Measurements from ENCODE around the gene KPNA4.

KPNA4 gene

GRCh38 chr3:160598865-160599264 is 33.5 kb upstream of the KPNA4 start:
- no peak for TF ChIP-seq TAF1 (IDR thresholded peaks at IDR 0.05; ENCODE audit: borderline replicate concordance, insufficient read depth, low read length)
- no peak for TF ChIP-seq REST (IDR thresholded peaks at IDR 0.05; ENCODE audit: insufficient read depth in 1 of 2, low read depth in 2 of 2, low read length in 2 of 2)
- no peak for TF ChIP-seq POLR2AphosphoS5 (IDR thresholded peaks at IDR 0.05; ENCODE audit: low read depth, low read length)
- TF ChIP-seq FOXP2 (optimal IDR thresholded peaks at IDR 0.05; ENCODE audit: borderline replicate concordance, extremely low read depth, extremely low read length, insufficient read depth): no peak
- no peak for TF ChIP-seq SIN3A (IDR thresholded peaks at IDR 0.05; ENCODE audit: borderline replicate concordance, insufficient read depth, low read length)

- TF ChIP-seq SIN3A (IDR thresholded peaks at IDR 0.05; ENCODE audit: borderline replicate concordance, insufficient read depth, low read length) (no peak), FOXP2 (optimal IDR thresholded peaks at IDR 0.05; ENCODE audit: borderline replicate concordance, extremely low read depth, extremely low read length, insufficient read depth) (no peak), REST (IDR thresholded peaks at IDR 0.05; ENCODE audit: insufficient read depth in 1 of 2, low read depth in 2 of 2, low read length in 2 of 2) (no peak), POLR2AphosphoS5 (IDR thresholded peaks at IDR 0.05; ENCODE audit: low read depth, low read length) (no peak), TAF1 (IDR thresholded peaks at IDR 0.05; ENCODE audit: borderline replicate concordance, insufficient read depth, low read length) (no peak)
Measured at GRCh38 chr3:160588023-160588422, 22.7 kb upstream of the KPNA4 start.

GRCh38 chr3:160587105-160587504 is 21.7 kb upstream of the KPNA4 start:
- TF ChIP-seq FOXP2 (optimal IDR thresholded peaks at IDR 0.05; ENCODE audit: borderline replicate concordance, extremely low read depth, extremely low read length, insufficient read depth) (no peak), TAF1 (IDR thresholded peaks at IDR 0.05; ENCODE audit: borderline replicate concordance, insufficient read depth, low read length) (no peak), POLR2AphosphoS5 (IDR thresholded peaks at IDR 0.05; ENCODE audit: low read depth, low read length) (no peak), SIN3A (IDR thresholded peaks at IDR 0.05; ENCODE audit: borderline replicate concordance, insufficient read depth, low read length) (no peak), REST (IDR thresholded peaks at IDR 0.05; ENCODE audit: insufficient read depth in 1 of 2, low read depth in 2 of 2, low read length in 2 of 2) (no peak)

GRCh38 chr3:160586679-160587078 is 21.3 kb upstream of the KPNA4 start:
- no peak for TF ChIP-seq REST (IDR thresholded peaks at IDR 0.05; ENCODE audit: insufficient read depth in 1 of 2, low read depth in 2 of 2, low read length in 2 of 2)
- TF ChIP-seq POLR2AphosphoS5 (IDR thresholded peaks at IDR 0.05; ENCODE audit: low read depth, low read length): no peak
- TF ChIP-seq SIN3A (IDR thresholded peaks at IDR 0.05; ENCODE audit: borderline replicate concordance, insufficient read depth, low read length): no peak
- TF ChIP-seq FOXP2 (optimal IDR thresholded peaks at IDR 0.05; ENCODE audit: borderline replicate concordance, extremely low read depth, extremely low read length, insufficient read depth): no peak
- TF ChIP-seq TAF1 (IDR thresholded peaks at IDR 0.05; ENCODE audit: borderline replicate concordance, insufficient read depth, low read length): no peak

- TF ChIP-seq REST (IDR thresholded peaks at IDR 0.05; ENCODE audit: insufficient read depth in 1 of 2, low read depth in 2 of 2, low read length in 2 of 2): no peak
- no peak for TF ChIP-seq SIN3A (IDR thresholded peaks at IDR 0.05; ENCODE audit: borderline replicate concordance, insufficient read depth, low read length)
- no peak for TF ChIP-seq TAF1 (IDR thresholded peaks at IDR 0.05; ENCODE audit: borderline replicate concordance, insufficient read depth, low read length)
- no peak for TF ChIP-seq FOXP2 (optimal IDR thresholded peaks at IDR 0.05; ENCODE audit: borderline replicate concordance, extremely low read depth, extremely low read length, insufficient read depth)
- no peak for TF ChIP-seq POLR2AphosphoS5 (IDR thresholded peaks at IDR 0.05; ENCODE audit: low read depth, low read length)
Measured at GRCh38 chr3:160583451-160583850, 18.1 kb upstream of the KPNA4 start.
